Measurements from ENCODE around the gene SLC15A3. TPM values are rescaled to one million over a fixed set of nuclear protein-coding genes. Genes with fewer than 3 reads are reported as not detected.

SLC15A3 gene
- total RNA-seq: 1 to 10 TPM; 7.0 to 9.6 TPM

DNA sequence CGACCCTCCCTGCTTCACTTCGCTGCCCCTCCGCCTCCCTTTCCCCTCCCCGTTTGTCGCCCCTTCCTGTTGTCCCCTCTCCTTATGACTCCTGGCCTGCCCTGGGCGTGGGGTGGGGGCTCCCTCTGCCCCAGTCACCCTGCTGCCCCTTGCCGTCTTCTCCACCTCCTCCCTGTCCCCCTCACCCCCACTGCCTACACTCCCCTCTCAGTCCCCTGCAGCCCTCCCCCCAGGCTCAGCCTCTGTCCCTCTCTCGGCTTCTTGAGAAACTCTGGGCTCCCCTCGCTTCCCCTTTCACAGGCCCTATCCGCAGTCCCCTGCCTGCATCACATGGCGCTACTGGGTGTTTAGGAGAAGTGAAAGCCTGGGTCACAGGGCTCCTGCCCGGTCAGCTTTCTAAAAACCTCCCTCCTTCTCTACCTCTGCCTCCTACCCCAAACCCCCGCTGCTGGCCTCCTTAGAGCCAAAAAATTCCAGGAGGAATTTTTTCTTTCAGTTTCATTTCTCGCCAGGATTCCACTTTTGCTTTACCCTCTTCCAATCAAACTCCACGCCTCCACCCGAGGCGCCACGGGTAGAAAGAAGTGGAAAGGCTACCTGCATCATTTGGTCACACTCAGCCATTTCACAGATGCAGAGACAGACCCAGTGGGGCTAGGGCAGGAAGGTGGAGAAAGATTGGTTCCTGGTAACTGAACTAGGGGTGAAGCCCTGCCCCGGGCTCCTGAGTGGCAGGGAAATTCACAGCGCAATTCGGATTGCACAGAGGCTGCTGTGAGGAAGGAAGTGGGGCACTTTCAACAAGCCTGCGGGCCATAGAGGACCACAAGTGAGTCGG lies at the start of gene SLC15A3:
TSS of gene SLC15A3 (minus strand) at position 273 of the 838 bp plus-strand sequence. CDS start 625 bp downstream, outside the sequence.
- intact Hi-C loops (cut with DNase I, micrococcal nuclease): loop anchor here in 1 of 2 experiments (1.0 to 10.0 kb wide), 3 partner anchors 18 to 303 kb away; partner anchors contain the start of gene TMEM109
- H3K36me3 Mint-ChIP-seq (ENCODE audit: low read depth): no peaks in the 10 kb centered on the region
- H3K4me1 Mint-ChIP-seq: peaks cover 21% of the 10 kb centered on the region
- H3K9me3 Mint-ChIP-seq (ENCODE audit: low read depth): no peaks in the 10 kb centered on the region
- ATAC-seq: peak; percentile 71
- ChIA-PET POLR2A (no interaction called here), CTCF (interaction anchor here (1.6 kb wide), 1 partner anchor 15 kb away, joined by 3 read pairs; no protein-coding TSS in a partner anchor)
- peak within 1 kb of the TSS; percentile 85 for H3K27ac Mint-ChIP-seq
- H3K4me3 Mint-ChIP-seq: peak within 1 kb of the TSS; percentile 75
- H3K27me3 Mint-ChIP-seq: peaks cover 7% of the 10 kb centered on the region
- DNase-seq: peak; percentile 52

DNA sequence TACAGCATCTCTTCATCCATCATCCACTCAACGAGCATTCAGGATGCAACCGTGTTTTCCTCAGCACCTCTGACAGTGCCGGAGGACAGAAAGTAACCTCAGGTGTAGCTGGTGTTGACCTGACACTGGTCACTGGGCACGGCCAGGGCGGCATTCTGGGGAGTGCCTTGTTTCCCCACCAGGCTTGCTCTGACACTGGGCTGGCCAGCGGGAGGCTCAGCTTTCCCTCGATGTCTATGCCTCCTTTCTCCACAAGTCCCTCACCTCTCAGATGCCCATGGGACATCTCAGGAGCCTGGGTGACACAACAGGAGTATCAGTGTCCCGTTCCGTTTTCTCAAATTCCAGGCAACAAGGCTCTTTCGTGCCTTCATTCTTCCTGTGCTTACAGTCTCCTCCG lies 48.5 kb upstream of the SLC15A3 start:
- no peaks in the 10 kb centered on the region for H3K27me3 Mint-ChIP-seq
- peak overlapping the region; percentile 66 for H3K27ac Mint-ChIP-seq
- intact Hi-C loops (cut with DNase I, micrococcal nuclease): no loop called here
- no peaks in the 10 kb centered on the region for H3K9me3 Mint-ChIP-seq (ENCODE audit: low read depth)
- H3K4me1 Mint-ChIP-seq: peaks cover 89% of the 10 kb centered on the region
- ChIA-PET CTCF (no interaction called here), POLR2A (interaction anchor here (0.9 to 2.8 kb wide), 3 partner anchors 12 to 22 kb away, joined by 3 to 9 read pairs (median 3); no protein-coding TSS in a partner anchor)
- peaks cover 80% of the 10 kb centered on the region for H3K36me3 Mint-ChIP-seq (ENCODE audit: low read depth)
- ATAC-seq (no peak), DNase-seq (no peak)
- H3K4me3 Mint-ChIP-seq: no peak overlapping the region

GRCh38 chr11:60996381-60997138 lies 44.6 kb upstream of the SLC15A3 start:
- DNase-seq: no peak
- H3K4me1 Mint-ChIP-seq: peaks cover 78% of the 10 kb centered on the region
- H3K36me3 Mint-ChIP-seq (ENCODE audit: low read depth): peaks cover 66% of the 10 kb centered on the region
- POLR2A ChIA-PET: interaction anchor here (0.7 kb wide), 1 partner anchor 46 kb away, joined by 3 read pairs; no protein-coding TSS in a partner anchor
- intact Hi-C loops (cut with DNase I, micrococcal nuclease): no loop called here
- H3K27ac Mint-ChIP-seq: peak overlapping the region; percentile 97
- no peak for ATAC-seq
- CTCF ChIA-PET: interaction anchor here (1.5 kb wide), 1 partner anchor 10 kb away, joined by 6 read pairs; no protein-coding TSS in a partner anchor
- H3K4me3 Mint-ChIP-seq: no peak overlapping the region
- H3K9me3 Mint-ChIP-seq (ENCODE audit: low read depth): no peaks in the 10 kb centered on the region
- no peaks in the 10 kb centered on the region for H3K27me3 Mint-ChIP-seq

DNA sequence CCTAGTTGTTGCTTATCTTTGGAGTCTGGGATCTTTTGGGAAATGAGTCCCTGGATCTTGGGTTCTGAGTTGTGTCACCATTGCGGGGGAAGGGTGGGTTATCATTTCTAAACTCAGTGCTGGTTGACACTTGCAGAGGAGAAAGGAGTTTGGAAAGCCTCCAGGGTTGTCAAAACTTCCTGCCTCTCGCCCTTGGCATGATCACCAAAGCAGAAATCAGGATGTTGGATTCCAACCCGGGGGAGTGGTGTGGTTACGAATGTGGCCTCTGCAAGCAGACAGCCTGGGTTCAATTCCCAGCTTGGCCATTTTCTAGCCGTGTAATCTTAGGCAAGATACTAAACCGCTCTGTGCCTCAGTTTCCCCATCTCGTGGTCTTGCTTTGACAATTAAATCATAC lies 43.8 kb upstream of the SLC15A3 start:
- H3K27me3 Mint-ChIP-seq: no peaks in the 10 kb centered on the region
- DNase-seq (no peak), ATAC-seq (no peak)
- POLR2A ChIA-PET: interaction anchor here (0.7 to 1.6 kb wide), 3 partner anchors 17 to 82 kb away, joined by 3 to 6 read pairs (median 4); partner anchors contain the start of gene TMEM109
- peaks cover 64% of the 10 kb centered on the region for H3K36me3 Mint-ChIP-seq (ENCODE audit: low read depth)
- CTCF ChIA-PET: interaction anchor here (1.1 to 1.5 kb wide), 2 partner anchors 10 to 28 kb away, joined by 4 to 6 read pairs; no protein-coding TSS in a partner anchor
- no peaks in the 10 kb centered on the region for H3K9me3 Mint-ChIP-seq (ENCODE audit: low read depth)
- intact Hi-C loops (cut with DNase I, micrococcal nuclease): no loop called here
- peak overlapping the region; percentile 61 for H3K4me3 Mint-ChIP-seq
- H3K4me1 Mint-ChIP-seq: peaks cover 80% of the 10 kb centered on the region
- H3K27ac Mint-ChIP-seq: peak overlapping the region; percentile 97

GRCh38 chr11:60994541-60995080 lies 42.6 kb upstream of the SLC15A3 start:
- Mint-ChIP-seq H3K27me3 (no peaks in the 10 kb centered on the region), H3K27ac (peak overlapping the region; percentile 97), H3K4me1 (peaks cover 82% of the 10 kb centered on the region), H3K4me3 (peak overlapping the region; percentile 61), H3K9me3 (ENCODE audit: low read depth) (no peaks in the 10 kb centered on the region), H3K36me3 (ENCODE audit: low read depth) (peaks cover 65% of the 10 kb centered on the region)
- DNase-seq (peak; percentile 74), ATAC-seq (peak; percentile 66)
- intact Hi-C loops (cut with DNase I, micrococcal nuclease): loop anchor here (1.0 kb wide), 2 partner anchors 8 to 67 kb away; no protein-coding TSS in a partner anchor
- ChIA-PET CTCF (interaction anchor here (0.6 to 1.7 kb wide), 8 partner anchors 8 to 135 kb away, joined by 3 to 4 read pairs (median 4); no protein-coding TSS in a partner anchor), POLR2A (interaction anchor here (0.6 to 2.8 kb wide), 16 partner anchors 9 to 974 kb away, joined by 3 to 26 read pairs (median 6); partner anchors contain the start of gene TMEM109)

DNA sequence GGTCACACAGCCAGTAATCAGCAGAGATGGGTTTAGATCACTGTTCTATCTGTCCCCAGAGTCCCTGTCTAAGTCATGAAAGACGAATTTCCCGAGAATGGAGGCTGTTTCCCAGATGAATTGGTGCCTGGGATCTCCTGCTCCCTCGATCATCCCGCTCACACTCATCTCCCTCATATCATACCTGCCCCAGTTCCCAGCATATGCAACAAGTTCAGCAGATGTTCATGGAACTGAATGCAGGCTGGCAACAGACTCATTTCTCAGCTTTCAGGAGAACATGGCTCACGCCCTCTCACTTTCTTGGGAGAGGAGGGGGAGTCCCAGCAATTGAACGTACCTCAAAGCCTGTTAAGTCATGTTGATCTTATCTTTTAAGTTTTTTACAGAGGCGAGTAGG lies 41.6 kb upstream of the SLC15A3 start:
- peak; percentile 47 for ATAC-seq
- intact Hi-C loops (cut with DNase I, micrococcal nuclease): loop anchor here (1.0 to 2.0 kb wide), 5 partner anchors 7 to 68 kb away; no protein-coding TSS in a partner anchor
- ChIA-PET CTCF (interaction anchor here (1.1 to 1.7 kb wide), 5 partner anchors 11 to 136 kb away, joined by 4 to 6 read pairs (median 5); no protein-coding TSS in a partner anchor), POLR2A (interaction anchor here (0.8 to 2.8 kb wide), 12 partner anchors 8 to 118 kb away, joined by 3 to 26 read pairs (median 5); no protein-coding TSS in a partner anchor)
- H3K9me3 Mint-ChIP-seq (ENCODE audit: low read depth): no peaks in the 10 kb centered on the region
- no peaks in the 10 kb centered on the region for H3K27me3 Mint-ChIP-seq
- peak; percentile 78 for DNase-seq
- H3K4me1 Mint-ChIP-seq: peaks cover 83% of the 10 kb centered on the region
- H3K4me3 Mint-ChIP-seq: peak overlapping the region; percentile 61
- peaks cover 71% of the 10 kb centered on the region for H3K36me3 Mint-ChIP-seq (ENCODE audit: low read depth)
- H3K27ac Mint-ChIP-seq: peak overlapping the region; percentile 97

GRCh38 chr11:60992842-60993409 lies 41.0 kb upstream of the SLC15A3 start:
- H3K9me3 Mint-ChIP-seq (ENCODE audit: low read depth): no peaks in the 10 kb centered on the region
- H3K27me3 Mint-ChIP-seq: no peaks in the 10 kb centered on the region
- intact Hi-C loops (cut with DNase I, micrococcal nuclease): loop anchor here in 1 of 2 experiments (1.0 to 2.0 kb wide), 3 partner anchors 11 to 23 kb away; no protein-coding TSS in a partner anchor
- peaks cover 83% of the 10 kb centered on the region for H3K4me1 Mint-ChIP-seq
- peak overlapping the region; percentile 97 for H3K27ac Mint-ChIP-seq
- ChIA-PET CTCF (interaction anchor here (0.6 to 1.7 kb wide), 7 partner anchors 11 to 156 kb away, joined by 3 to 6 read pairs (median 4); no protein-coding TSS in a partner anchor), POLR2A (interaction anchor here (0.7 to 2.8 kb wide), 13 partner anchors 9 to 119 kb away, joined by 3 to 26 read pairs (median 5); no protein-coding TSS in a partner anchor)
- H3K4me3 Mint-ChIP-seq: peak overlapping the region; percentile 61
- ATAC-seq (no peak), DNase-seq (peak; percentile 18)
- peaks cover 74% of the 10 kb centered on the region for H3K36me3 Mint-ChIP-seq (ENCODE audit: low read depth)

- Mint-ChIP-seq H3K4me1 (peaks cover 87% of the 10 kb centered on the region), H3K27me3 (no peaks in the 10 kb centered on the region), H3K9me3 (ENCODE audit: low read depth) (no peaks in the 10 kb centered on the region), H3K36me3 (ENCODE audit: low read depth) (peaks cover 77% of the 10 kb centered on the region), H3K4me3 (peak overlapping the region; percentile 55), H3K27ac (peak overlapping the region; percentile 84)
- ChIA-PET POLR2A (interaction anchor here (0.6 to 1.6 kb wide), 8 partner anchors 9 to 261 kb away, joined by 3 to 5 read pairs (median 4); no protein-coding TSS in a partner anchor), CTCF (interaction anchor here (0.6 to 1.1 kb wide), 3 partner anchors 10 to 121 kb away, joined by 3 read pairs; no protein-coding TSS in a partner anchor)
- intact Hi-C loops (cut with DNase I, micrococcal nuclease): no loop called here
- ATAC-seq: no peak
- peak; percentile 71 for DNase-seq
Observed at GRCh38 chr11:60991457-60991856, 39.5 kb upstream of the SLC15A3 start.

GRCh38 chr11:60989093-60989650 lies 37.2 kb upstream of the SLC15A3 start:
- peaks cover 86% of the 10 kb centered on the region for H3K4me1 Mint-ChIP-seq
- peaks cover 72% of the 10 kb centered on the region for H3K36me3 Mint-ChIP-seq (ENCODE audit: low read depth)
- intact Hi-C loops (cut with DNase I, micrococcal nuclease): loop anchor here (5.0 to 10.0 kb wide), 2 partner anchors 93 to 1566 kb away; no protein-coding TSS in a partner anchor
- ATAC-seq (no peak), DNase-seq (peak; percentile 39)
- no peaks in the 10 kb centered on the region for H3K9me3 Mint-ChIP-seq (ENCODE audit: low read depth)
- POLR2A ChIA-PET: interaction anchor here (1.3 to 2.0 kb wide), 3 partner anchors 10 to 66 kb away, joined by 5 to 25 read pairs (median 7); no protein-coding TSS in a partner anchor
- CTCF ChIA-PET: interaction anchor here (0.7 to 1.4 kb wide), 6 partner anchors 11 to 140 kb away, joined by 3 read pairs; no protein-coding TSS in a partner anchor
- peak overlapping the region; percentile 87 for H3K4me3 Mint-ChIP-seq
- peak overlapping the region; percentile 96 for H3K27ac Mint-ChIP-seq
- no peaks in the 10 kb centered on the region for H3K27me3 Mint-ChIP-seq
